Mesenchymal stem cell (in vitro differentiated cells and primary cell): Measurements from ENCODE around the gene HPS5.

Source experiments
- DNase-seq: peaks from one replicate; pipeline ENCODE4 v3.0.0-alpha.2; 2013
- H2AFZ ChIP-seq: one replicate; pipeline ENCODE4 v1.6.1; 2013; ENCODE audit warnings: low read depth, mild to moderate bottlenecking, control low read depth, inconsistent platforms, low read length, moderate library complexity
- H2AK5ac ChIP-seq: 2 replicates; pipeline ENCODE4 v1.6.1; 2013; ENCODE audit warnings: low read length, moderate library complexity, mild to moderate bottlenecking, inconsistent platforms; ENCODE audit not compliant: severe bottlenecking
- H2BK120ac ChIP-seq: one replicate; pipeline ENCODE4 v1.6.1; 2013; ENCODE audit warnings: low read depth, mild to moderate bottlenecking, inconsistent platforms, low read length, moderate library complexity
- H2BK12ac ChIP-seq, 2 experiments: one replicate each; pipeline ENCODE4 v1.6.1; 2013; ENCODE audit warnings: inconsistent platforms in 2 of 2, low read length in 2 of 2, mild to moderate bottlenecking in 2 of 2, moderate library complexity in 2 of 2, control low read depth in 1 of 2
- H2BK15ac ChIP-seq: one replicate; pipeline ENCODE4 v1.6.1; 2013; ENCODE audit warnings: mild to moderate bottlenecking, low read depth, inconsistent platforms; ENCODE audit not compliant: poor library complexity, severe bottlenecking
- H2BK5ac ChIP-seq: 2 replicates; pipeline ENCODE4 v1.6.1; 2013; ENCODE audit warnings: low read depth, mild to moderate bottlenecking, low read length, control low read depth, inconsistent platforms; ENCODE audit not compliant: poor library complexity, severe bottlenecking
- H3K14ac ChIP-seq, 2 experiments: one replicate each; pipeline ENCODE4 v1.6.1; 2013; ENCODE audit warnings: inconsistent platforms in 2 of 2, low read length in 2 of 2, control low read depth in 1 of 2, mild to moderate bottlenecking in 1 of 2, moderate library complexity in 1 of 2
- H3K18ac ChIP-seq, 2 experiments: one replicate each; pipeline ENCODE4 v1.6.1; 2013; ENCODE audit warnings: inconsistent platforms in 2 of 2, low read length in 2 of 2, control low read depth in 1 of 2, low read depth in 1 of 2, mild to moderate bottlenecking in 1 of 2
- H3K23ac ChIP-seq, 2 experiments: one replicate each; pipeline ENCODE4 v1.6.1; 2013; ENCODE audit warnings: inconsistent platforms in 2 of 2, low read length in 2 of 2, mild to moderate bottlenecking in 2 of 2, moderate library complexity in 2 of 2, control low read depth in 1 of 2
- H3K27ac ChIP-seq: 2 replicates; pipeline ENCODE4 v1.5.1; 2013; ENCODE audit warnings: mild to moderate bottlenecking, moderate library complexity, low read length, control low read depth, inconsistent platforms; ENCODE audit not compliant: poor library complexity, severe bottlenecking
- H3K27me3 ChIP-seq, 2 experiments: 2 replicates each; pipeline versions ENCODE4 v1.6.1 to v1.7.0; 2013; ENCODE audit warnings: low read length in 2 of 2, mild to moderate bottlenecking in 2 of 2, moderate library complexity in 2 of 2, control low read depth in 1 of 2, inconsistent platforms in 1 of 2; ENCODE audit not compliant: control insufficient read depth in 1 of 2, insufficient read depth in 1 of 2
- H3K36me3 ChIP-seq, 2 experiments: 2 replicates each; pipeline versions ENCODE4 v1.6.1 to v1.7.0; 2013; ENCODE audit warnings: low read length in 2 of 2, control low read depth in 1 of 2, inconsistent platforms in 1 of 2, low read depth in 1 of 2, mild to moderate bottlenecking in 1 of 2; ENCODE audit not compliant: insufficient read depth in 2 of 2, control insufficient read depth in 1 of 2
- H3K4ac ChIP-seq, 2 experiments: one replicate each; pipeline ENCODE4 v1.6.1; 2013; ENCODE audit warnings: inconsistent platforms in 2 of 2, low read length in 2 of 2, mild to moderate bottlenecking in 2 of 2, moderate library complexity in 2 of 2, control low read depth in 1 of 2, low read depth in 1 of 2
- H3K4me1 ChIP-seq: 2 replicates; pipeline ENCODE4 v1.6.1; 2013; ENCODE audit warnings: low read depth, low read length, control low read depth; ENCODE audit not compliant: control insufficient read depth, insufficient read depth
- H3K4me2 ChIP-seq: 2 replicates; pipeline ENCODE4 v1.6.1; 2013; ENCODE audit warnings: low read length, mild to moderate bottlenecking, inconsistent platforms; ENCODE audit not compliant: poor library complexity, severe bottlenecking
- H3K4me3 ChIP-seq, 2 experiments: 2 replicates each; pipeline versions ENCODE4 v1.5.1 to v1.7.0; 2013; ENCODE audit warnings: low read length in 2 of 2, mild to moderate bottlenecking in 2 of 2, control low read depth in 1 of 2, low read depth in 1 of 2; ENCODE audit not compliant: insufficient read depth in 1 of 2
- H3K79me1 ChIP-seq: replicated peaks from 2 replicates; pipeline ENCODE4 v1.6.1; 2013; ENCODE audit warnings: mild to moderate bottlenecking, control low read depth, low read length, inconsistent platforms; ENCODE audit not compliant: poor library complexity, severe bottlenecking
- H3K9ac ChIP-seq: 2 replicates; pipeline ENCODE4 v1.7.0; 2013; ENCODE audit warnings: mild to moderate bottlenecking, low read length, moderate library complexity
- H3K9me3 ChIP-seq: 2 replicates; pipeline ENCODE4 v1.7.0; 2013; ENCODE audit warnings: mild to moderate bottlenecking, low read length; ENCODE audit not compliant: control insufficient read depth
- H4K8ac ChIP-seq: one replicate; pipeline ENCODE4 v1.6.1; 2013; ENCODE audit warnings: inconsistent platforms, mild to moderate bottlenecking, low read length, moderate library complexity
- H4K91ac ChIP-seq: one replicate; pipeline ENCODE4 v1.6.1; 2013; ENCODE audit warnings: mild to moderate bottlenecking, low read length, inconsistent platforms
- WGBS: methylation state at CpG from one replicate; pipeline ENCODE4 v1.1.7; 2013; ENCODE audit warnings: mixed read lengths; 5-methylcytosine and 5-hydroxymethylcytosine counted together

Gene HPS5

GRCh38 chr11:18367431-18367830, 45.5 kb upstream of the HPS5 start:
- no peak overlapping the region for H3K18ac ChIP-seq
- H2AFZ ChIP-seq: no peak overlapping the region
- H3K27ac ChIP-seq: no peak overlapping the region
- no peak overlapping the region for H3K23ac ChIP-seq
- H2AK5ac ChIP-seq: no peak overlapping the region
- no peaks in the 10 kb centered on the region for H3K79me1 ChIP-seq
- H2BK5ac ChIP-seq: no peak overlapping the region
- WGBS: no CpG with 5 or more reads among the region's 3 CpGs
- no peak overlapping the region for H3K4ac ChIP-seq
- H2BK120ac ChIP-seq: no peak overlapping the region
- no peak overlapping the region for H3K9ac ChIP-seq
- DNase-seq: no peak
- no peak overlapping the region for H4K91ac ChIP-seq
- no peaks in the 10 kb centered on the region for H3K4me1 ChIP-seq
- H4K8ac ChIP-seq: no peak overlapping the region
- no peak overlapping the region for H2BK12ac ChIP-seq
- no peaks in the 10 kb centered on the region for H3K9me3 ChIP-seq
- no peak overlapping the region for H2BK15ac ChIP-seq
- H3K4me3 ChIP-seq: no peak overlapping the region
- H3K27me3 ChIP-seq: no peaks in the 10 kb centered on the region
- H3K36me3 ChIP-seq: peaks cover 16 to 51% of the 10 kb centered on the region in 2 experiments
- H3K14ac ChIP-seq: no peak overlapping the region
- H3K4me2 ChIP-seq: no peak overlapping the region

GRCh38 chr11:18366286-18366685, 44.3 kb upstream of the HPS5 start:
- no peak for DNase-seq

GRCh38 chr11:18365741-18366140, 43.8 kb upstream of the HPS5 start:
- H3K79me1 ChIP-seq: no peaks in the 10 kb centered on the region
- no peak overlapping the region for H4K91ac ChIP-seq
- H3K36me3 ChIP-seq: peaks cover 20 to 64% of the 10 kb centered on the region in 2 experiments
- H3K27ac ChIP-seq: no peak overlapping the region
- H2BK5ac ChIP-seq: no peak overlapping the region
- H3K4me2 ChIP-seq: no peak overlapping the region
- H2AK5ac ChIP-seq: no peak overlapping the region
- no peak overlapping the region for H3K23ac ChIP-seq
- no peak overlapping the region for H4K8ac ChIP-seq
- H3K18ac ChIP-seq: no peak overlapping the region
- H3K14ac ChIP-seq: no peak overlapping the region
- no peak overlapping the region for H2BK120ac ChIP-seq
- no peaks in the 10 kb centered on the region for H3K4me1 ChIP-seq
- no peak overlapping the region for H2AFZ ChIP-seq
- no peak for DNase-seq
- H3K4me3 ChIP-seq: no peak overlapping the region
- H2BK15ac ChIP-seq: no peak overlapping the region
- 98% methylated on average over 3 of the region's 4 CpGs for WGBS
- H2BK12ac ChIP-seq: no peak overlapping the region
- no peaks in the 10 kb centered on the region for H3K27me3 ChIP-seq
- H3K9ac ChIP-seq: no peak overlapping the region
- H3K9me3 ChIP-seq: no peaks in the 10 kb centered on the region
- H3K4ac ChIP-seq: no peak overlapping the region

More at GRCh38 chr11:18366286-18366685, 44.3 kb upstream of the HPS5 start:
- Histone ChIP-seq H3K14ac (no peak overlapping the region), H2AFZ (no peak overlapping the region), H4K8ac (no peak overlapping the region), H3K23ac (no peak overlapping the region), H2BK5ac (no peak overlapping the region), H3K9me3 (no peaks in the 10 kb centered on the region), H3K4me1 (no peaks in the 10 kb centered on the region), H3K79me1 (no peaks in the 10 kb centered on the region), H3K4me2 (no peak overlapping the region), H2BK15ac (no peak overlapping the region), H3K27me3 (no peaks in the 10 kb centered on the region), H3K9ac (no peak overlapping the region), H2AK5ac (no peak overlapping the region), H3K18ac (no peak overlapping the region), H2BK12ac (no peak overlapping the region), H3K4me3 (no peak overlapping the region), H4K91ac (no peak overlapping the region), H3K4ac (no peak overlapping the region), H3K27ac (no peak overlapping the region), H2BK120ac (no peak overlapping the region), H3K36me3 (peaks cover 18 to 62% of the 10 kb centered on the region in 2 experiments)
- 96% methylated on average over 4 of the region's 4 CpGs for WGBS

- H3K9ac ChIP-seq: peak overlapping the region; percentile 11
- H3K4me3 ChIP-seq: no peak overlapping the region
- H3K4me2 ChIP-seq: no peak overlapping the region
- H3K36me3 ChIP-seq: peaks cover 26 to 76% of the 10 kb centered on the region in 2 experiments
- H2BK120ac ChIP-seq: no peak overlapping the region
- H3K9me3 ChIP-seq: no peaks in the 10 kb centered on the region
- H3K4me1 ChIP-seq: no peaks in the 10 kb centered on the region
- no peak overlapping the region for H3K14ac ChIP-seq
- no peak overlapping the region for H3K4ac ChIP-seq
- no peak overlapping the region for H2AK5ac ChIP-seq
- no peak overlapping the region for H2BK15ac ChIP-seq
- WGBS: 100% methylated on average over 4 of the region's 4 CpGs
- H2AFZ ChIP-seq: no peak overlapping the region
- H3K18ac ChIP-seq: no peak overlapping the region
- H3K27ac ChIP-seq: no peak overlapping the region
- H3K23ac ChIP-seq: no peak overlapping the region
- H3K79me1 ChIP-seq: no peaks in the 10 kb centered on the region
- no peak for DNase-seq
- H4K91ac ChIP-seq: no peak overlapping the region
- H4K8ac ChIP-seq: no peak overlapping the region
- no peak overlapping the region for H2BK5ac ChIP-seq
- H2BK12ac ChIP-seq: no peak overlapping the region
- H3K27me3 ChIP-seq: no peaks in the 10 kb centered on the region
These were observed 42.6 kb upstream of the HPS5 start for GRCh38 chr11:18364495-18365073.
